ENCODE results near the gene RETREG2. TPM values are rescaled to one million over a fixed set of nuclear protein-coding genes. Genes with fewer than 3 reads are reported as not detected.

The RETREG2 gene
- polyA plus RNA-seq, 2 of the 4 experiments (the other 2 are of a cell fraction), result 52.8 to 67.5 TPM

- peak overlapping the region; percentile 54 for H3K4me3 ChIP-seq
- FAIRE-seq (no peak), DNase-seq (ENCODE audit: low read depth in 1 of 2, low spot score in 1 of 2) (no peak), ATAC-seq (no peak)
- 73% methylated on average over 4 of the region's 4 CpGs for WGBS (ENCODE audit: missing lambda C conversion rate)
- H3K9me3 ChIP-seq, result no peaks in the 10 kb centered on the region
- CTCF ChIA-PET, result interaction anchor here (2.0 to 21.6 kb wide), 6 partner anchors 12 to 166 kb away, joined by 6 to 332 read pairs (median 106); partner anchors contain the start of genes CNPPD1, IHH and SLC23A3
- H3K4me2 ChIP-seq, result peak overlapping the region; percentile 98
- H3K4me1 ChIP-seq, result peaks cover 9% of the 10 kb centered on the region
- TF ChIP-seq JUNB (IDR thresholded peaks at IDR 0.05), result no peak
- TF ChIP-seq CTCF (IDR thresholded peaks at IDR 0.05), result no peak
- no peak for TF ChIP-seq BCL3 (IDR thresholded peaks at IDR 0.05)
- no peak for TF ChIP-seq HDAC2 (IDR thresholded peaks at IDR 0.05)
- TF ChIP-seq ZNF302 (CRISPR knock-in tag; IDR thresholded peaks at IDR 0.05), result no peak
- no peak for TF ChIP-seq HES2 (IDR thresholded peaks at IDR 0.05)
- peak overlapping the region; percentile 91 to 95 for H3K27ac ChIP-seq
- POLR2A ChIA-PET, result interaction anchor here (0.6 kb wide), 1 partner anchor 227 kb away, joined by 5 read pairs; no protein-coding TSS in a partner anchor
These were observed 17.0 kb upstream of the RETREG2 start for GRCh38 chr2:219161097-219161496.

- no peak overlapping the region for H3K4me3 ChIP-seq
- ChIA-PET POLR2A (no interaction called here), CTCF (interaction anchor here (0.7 to 3.9 kb wide), 9 partner anchors 8 to 315 kb away, joined by 3 to 22 read pairs (median 4); no protein-coding TSS in a partner anchor)
- H3K4me2 ChIP-seq, result no peak overlapping the region
- 73% methylated on average over 6 of the region's 6 CpGs for WGBS (ENCODE audit: missing lambda C conversion rate)
- peaks cover 9% of the 10 kb centered on the region for H3K4me1 ChIP-seq
- H3K9me3 ChIP-seq, result no peaks in the 10 kb centered on the region
- DNase-seq (ENCODE audit: low read depth in 1 of 2, low spot score in 1 of 2) (no peak), FAIRE-seq (no peak), ATAC-seq (no peak)
- H3K27ac ChIP-seq, result no peak overlapping the region
- TF ChIP-seq RNF2 (IDR thresholded peaks at IDR 0.05; ENCODE audit: borderline replicate concordance, low read depth), result no peak
- no peak for TF ChIP-seq MAFK (IDR thresholded peaks at IDR 0.05; ENCODE audit: partially characterized antibody)
- TF ChIP-seq HOXB13 (CRISPR knock-in tag; IDR thresholded peaks at IDR 0.05; ENCODE audit: low read depth), result no peak
- TF ChIP-seq RCOR1 (IDR thresholded peaks at IDR 0.05; ENCODE audit: low read depth, low read length), result no peak
- no peak for TF ChIP-seq HOXA7 (CRISPR knock-in tag; IDR thresholded peaks at IDR 0.05)
- TF ChIP-seq ESRRA (IDR thresholded peaks at IDR 0.05; ENCODE audit: borderline replicate concordance, low read length), result no peak
- no peak for TF ChIP-seq CTCF (IDR thresholded peaks at IDR 0.05)
- no peak for TF ChIP-seq NR3C1 (IDR thresholded peaks at IDR 0.05)
- TF ChIP-seq PBX3 (IDR thresholded peaks at IDR 0.05), result no peak
- TF ChIP-seq GATA3 (IDR thresholded peaks at IDR 0.05; ENCODE audit: borderline replicate concordance), result no peak
- no peak for TF ChIP-seq HEYL (CRISPR knock-in tag; IDR thresholded peaks at IDR 0.05)
- no peak for TF ChIP-seq JUNB (IDR thresholded peaks at IDR 0.05)
- TF ChIP-seq BCL3 (IDR thresholded peaks at IDR 0.05), result no peak
These were observed 14.9 kb upstream of the RETREG2 start for GRCh38 chr2:219163156-219163555.

All from A549 (cell line).